ENCODE data around the gene HIF3A. TPM values are rescaled to one million over a fixed set of nuclear protein-coding genes. Genes with fewer than 3 reads are reported as not detected.
"Not testable (repeated sequence)": the region's sequence is repeated elsewhere in the genome, so short reads cannot be mapped to it uniquely, and the experiment has no call there.

HIF3A gene
- total RNA-seq, 1 experiment from 2014 or later, result not detected

DNA sequence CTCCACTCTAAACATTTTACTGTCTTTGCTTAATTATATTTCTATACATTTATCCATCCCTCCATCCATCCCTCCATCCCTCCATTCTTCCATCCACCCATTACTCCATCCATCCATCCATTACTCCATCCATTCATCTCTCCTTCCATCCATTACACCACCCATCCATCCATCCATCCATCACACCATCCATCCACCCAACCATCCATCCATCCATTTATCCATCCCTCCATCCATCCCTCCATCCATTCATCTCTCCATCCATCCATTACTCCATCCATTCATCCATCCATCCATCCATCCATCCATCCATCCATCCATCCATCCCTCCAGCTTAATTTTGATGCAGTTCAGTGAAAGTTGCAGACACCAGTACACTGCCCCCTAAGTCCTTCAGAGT is 5.0 kb upstream of the HIF3A start:
- DNase-seq (ENCODE audit: low read depth), result no peak

DNA sequence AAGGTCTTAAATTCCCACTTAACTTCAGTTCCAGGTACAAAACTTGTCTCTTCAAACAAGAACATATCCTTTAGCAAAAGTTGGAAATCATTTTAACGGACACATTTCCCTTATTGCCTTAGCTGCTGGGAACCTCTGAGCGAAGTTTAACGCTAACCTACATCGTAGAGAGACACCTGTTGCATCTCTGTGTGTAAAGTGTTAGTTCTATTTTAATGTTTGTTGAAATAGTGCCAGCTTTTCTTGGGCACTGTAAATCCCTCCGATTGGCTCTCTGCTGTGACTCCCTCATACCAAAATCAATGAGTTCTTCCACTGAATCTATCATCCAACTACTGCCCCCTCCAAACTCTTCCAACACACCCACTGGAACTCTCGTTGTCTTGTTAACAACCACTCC is 2.3 kb upstream of the HIF3A start:
- no peak for DNase-seq (ENCODE audit: low read depth)

- no peak for DNase-seq (ENCODE audit: low read depth)
Measured at GRCh38 chr19:46295401-46296201, 1.2 kb upstream of the HIF3A start.

- no peak for DNase-seq (ENCODE audit: low read depth)
Measured at GRCh38 chr19:46296202-46296480, 701 bp upstream of the HIF3A start.

GRCh38 chr19:46297700-46298478 is 1.0 kb downstream of the HIF3A start:
- no peak for DNase-seq (ENCODE audit: low read depth)

GRCh38 chr19:46298479-46299003 is 1.7 kb downstream of the HIF3A start:
- no peak for DNase-seq (ENCODE audit: low read depth)

DNA sequence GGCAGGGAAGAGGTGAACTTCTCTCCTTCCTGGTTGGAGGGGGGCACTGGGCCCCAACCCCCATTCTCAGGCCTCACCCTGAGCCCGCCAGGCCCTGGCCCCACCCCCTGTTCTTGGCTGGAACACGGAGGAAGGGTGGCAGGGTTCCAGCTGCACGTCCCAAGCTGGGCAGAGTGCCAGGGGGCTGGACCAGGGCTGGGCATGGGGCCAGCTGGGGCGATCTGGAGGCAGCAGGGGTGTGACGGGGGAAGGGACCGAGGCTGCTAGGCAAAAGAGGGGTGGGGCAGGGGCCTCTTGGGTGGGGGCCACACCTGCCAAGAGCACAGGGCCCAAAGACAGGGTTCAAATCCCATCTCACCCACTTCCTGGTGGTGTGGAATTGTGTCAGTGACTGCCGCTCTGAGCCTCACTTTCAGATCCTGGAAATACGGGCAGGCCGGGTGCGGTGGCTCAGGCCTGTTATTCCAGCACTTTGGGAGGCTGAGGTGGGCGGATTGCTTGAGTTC is 2.2 kb downstream of the HIF3A start:
- peak; percentile 79 for DNase-seq (ENCODE audit: low read depth)

GRCh38 chr19:46299695-46300094 is 2.9 kb downstream of the HIF3A start:
- DNase-seq (ENCODE audit: low read depth), result no peak

GRCh38 chr19:46303322-46303690 is 6.5 kb downstream of the HIF3A start:
- no peak for DNase-seq (ENCODE audit: low read depth)

GRCh38 chr19:46303691-46304397 is 7.0 kb downstream of the HIF3A start:
- DNase-seq (ENCODE audit: low read depth), result peak; percentile 9

DNA sequence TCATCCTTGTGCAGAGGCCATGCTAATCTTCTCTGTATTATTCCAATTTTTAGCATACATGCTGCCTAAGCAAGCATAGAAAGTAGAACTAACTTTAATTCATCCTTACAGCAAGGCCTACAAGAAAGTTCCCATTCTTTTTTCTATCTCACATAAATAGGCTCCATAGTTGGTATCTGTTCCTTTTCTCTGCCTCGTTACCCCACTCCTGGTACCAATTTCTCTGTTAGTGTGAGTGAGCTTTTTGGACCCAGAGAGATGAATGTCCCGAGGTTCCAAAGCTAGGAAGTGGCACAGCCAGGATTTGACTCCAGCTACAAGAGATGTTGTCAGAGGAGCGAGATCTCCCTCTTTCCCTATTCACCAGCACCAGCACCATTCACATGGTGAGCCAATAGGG is 9.7 kb downstream of the HIF3A start:
- no peak for DNase-seq (ENCODE audit: low read depth)

GRCh38 chr19:46308510-46308909 is 11.7 kb downstream of the HIF3A start:
- no peak for DNase-seq (ENCODE audit: low read depth)

DNA sequence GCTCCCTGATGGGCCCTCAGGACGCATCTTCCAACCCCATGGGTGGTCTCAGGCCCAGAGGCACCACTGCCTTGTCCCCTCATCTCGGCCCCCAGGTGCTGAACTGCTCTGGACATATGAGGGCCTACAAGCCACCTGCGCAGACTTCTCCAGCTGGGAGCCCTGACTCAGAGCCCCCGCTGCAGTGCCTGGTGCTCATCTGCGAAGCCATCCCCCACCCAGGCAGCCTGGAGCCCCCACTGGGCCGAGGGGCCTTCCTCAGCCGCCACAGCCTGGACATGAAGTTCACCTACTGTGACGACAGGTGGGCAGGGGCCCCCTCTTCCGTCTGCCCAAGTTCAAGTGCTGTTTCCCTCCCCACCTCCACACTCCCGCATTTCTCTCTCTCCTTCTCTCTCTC is 12.2 kb downstream of the HIF3A start:
- DNase-seq (ENCODE audit: low read depth), result no peak

GRCh38 chr19:46311444-46311843 is 14.6 kb downstream of the HIF3A start:
- DNase-seq (ENCODE audit: low read depth), result no peak

GRCh38 chr19:46313540-46314469 is 17.0 kb downstream of the HIF3A start:
- DNase-seq (ENCODE audit: low read depth), result peak; percentile 14

GRCh38 chr19:46317339-46317738 is 20.5 kb downstream of the HIF3A start:
- no peak for DNase-seq (ENCODE audit: low read depth)

DNA sequence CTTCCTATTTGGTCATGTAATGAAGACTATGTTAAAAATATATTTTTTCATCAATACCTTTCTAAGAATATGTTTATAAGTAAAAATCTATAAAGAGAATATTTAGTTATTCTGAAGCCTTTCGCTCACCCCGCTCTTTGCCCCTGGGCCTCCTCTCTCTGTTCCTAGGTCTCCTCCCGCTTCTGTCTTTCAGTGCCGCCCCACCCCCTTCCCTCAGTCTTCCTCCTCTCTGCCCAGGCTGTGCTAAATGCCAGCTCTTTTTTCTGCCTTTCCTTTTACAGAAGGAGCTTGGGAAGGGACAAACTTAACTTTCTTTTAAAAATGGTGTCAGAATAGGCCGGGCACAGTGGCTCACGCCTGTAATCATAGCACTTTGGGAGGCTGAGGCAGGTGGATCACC is 22.8 kb downstream of the HIF3A start:
- DNase-seq (ENCODE audit: low read depth), result no peak

DNA sequence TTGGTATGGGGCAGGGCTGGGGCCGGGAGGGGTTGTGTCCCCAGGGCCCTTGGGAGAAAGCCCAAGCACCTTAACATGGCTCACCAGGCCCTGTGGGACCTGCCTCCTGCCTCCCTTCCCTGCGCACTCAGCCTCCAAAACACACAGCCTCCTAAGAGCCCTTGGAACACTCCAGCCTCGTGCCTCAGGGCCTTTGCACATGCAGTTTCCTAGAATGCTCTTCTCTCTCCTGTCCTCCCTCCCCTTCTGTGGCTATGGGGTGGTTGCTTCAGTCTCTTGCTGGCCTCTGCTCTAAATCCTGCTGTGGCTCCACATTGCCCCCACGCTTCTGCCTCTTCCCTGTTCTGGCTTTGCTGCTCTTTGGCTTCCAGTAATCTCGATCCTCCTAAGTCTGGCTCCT is 23.7 kb downstream of the HIF3A start:
- no peak for DNase-seq (ENCODE audit: low read depth)

- no peak for DNase-seq (ENCODE audit: low read depth)
Measured at GRCh38 chr19:46321653-46322052, 24.8 kb downstream of the HIF3A start.

GRCh38 chr19:46323227-46323626 is 26.4 kb downstream of the HIF3A start:
- DNase-seq (ENCODE audit: low read depth), result not testable (repeated sequence)

DNA sequence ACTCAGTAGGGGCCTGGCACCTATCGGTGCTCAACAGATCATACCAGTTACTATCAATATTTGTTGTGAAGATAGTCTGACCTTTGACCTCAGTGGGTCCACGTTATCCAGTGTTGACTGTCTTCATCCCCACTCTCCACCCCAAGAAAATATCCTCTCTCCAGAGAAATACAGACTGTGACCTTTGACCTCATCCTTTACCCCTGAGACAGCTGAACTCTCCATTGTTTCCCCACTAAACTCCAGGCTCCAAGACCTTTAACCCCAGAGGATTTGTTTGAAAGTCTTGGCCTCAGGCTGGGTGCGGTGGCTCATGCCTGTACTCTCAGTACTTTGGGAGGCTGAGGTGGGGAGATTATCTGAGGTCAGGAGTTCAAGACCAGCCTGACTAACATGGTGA is 27.4 kb downstream of the HIF3A start:
- DNase-seq (ENCODE audit: low read depth), result no peak

Data from LHCN-M2 (cell line).